ENCODE data around the gene LMO1.

GRCh38 chr11:8243458-8243857 is 20.2 kb downstream of the LMO1 start:
- no peak for TF ChIP-seq CTCF (IDR thresholded peaks at IDR 0.05)
- no peak for TF ChIP-seq POLR2A (IDR thresholded peaks at IDR 0.05)

All from testis (tissue), 2 donors.